ENCODE results near the gene IGFBP1. TPM values are rescaled to one million over a fixed set of nuclear protein-coding genes. Genes with fewer than 3 reads are reported as not detected.

Gene IGFBP1
- total and polyA plus RNA-seq, 2 of the 13 experiments (the other 11 are each of a cell fraction or from before 2014, with no cell fraction given), result 5.4 to 885 TPM

DNA sequence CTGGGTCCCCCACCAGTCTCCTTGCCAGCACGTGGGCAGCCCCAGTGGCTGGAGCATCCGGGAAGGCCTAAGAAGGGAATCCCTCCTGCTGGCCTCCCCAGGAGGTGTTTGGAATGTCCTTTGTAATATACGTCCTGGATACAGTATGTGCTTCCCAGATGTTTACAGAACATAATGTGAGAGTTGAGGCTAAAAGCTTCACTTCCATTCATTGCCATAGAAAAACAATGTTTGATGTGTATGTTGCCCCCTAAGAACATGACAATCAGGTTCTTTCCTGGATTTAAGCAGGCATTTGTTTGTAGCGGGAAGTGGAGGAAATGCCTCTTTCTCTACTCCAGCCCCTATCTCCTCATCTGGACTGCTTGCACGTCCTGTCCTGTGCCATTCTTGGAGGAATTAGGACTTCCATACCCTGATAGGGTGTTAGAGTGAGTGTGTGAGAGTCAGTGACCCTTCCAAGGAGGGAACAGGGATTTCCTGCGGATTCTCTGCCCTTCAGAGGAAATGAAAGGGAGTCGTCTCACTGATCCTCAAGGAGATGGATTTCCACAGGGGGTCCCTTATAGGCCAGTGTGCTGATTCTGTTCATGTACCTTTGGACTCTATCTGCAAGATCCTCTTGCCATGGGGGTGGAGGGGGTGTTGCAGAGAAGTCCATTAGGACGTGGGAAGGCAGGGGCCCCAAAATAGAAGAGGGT lies 1.2 kb downstream of the IGFBP1 start (continued):
- TF ChIP-seq, protein P1, sequence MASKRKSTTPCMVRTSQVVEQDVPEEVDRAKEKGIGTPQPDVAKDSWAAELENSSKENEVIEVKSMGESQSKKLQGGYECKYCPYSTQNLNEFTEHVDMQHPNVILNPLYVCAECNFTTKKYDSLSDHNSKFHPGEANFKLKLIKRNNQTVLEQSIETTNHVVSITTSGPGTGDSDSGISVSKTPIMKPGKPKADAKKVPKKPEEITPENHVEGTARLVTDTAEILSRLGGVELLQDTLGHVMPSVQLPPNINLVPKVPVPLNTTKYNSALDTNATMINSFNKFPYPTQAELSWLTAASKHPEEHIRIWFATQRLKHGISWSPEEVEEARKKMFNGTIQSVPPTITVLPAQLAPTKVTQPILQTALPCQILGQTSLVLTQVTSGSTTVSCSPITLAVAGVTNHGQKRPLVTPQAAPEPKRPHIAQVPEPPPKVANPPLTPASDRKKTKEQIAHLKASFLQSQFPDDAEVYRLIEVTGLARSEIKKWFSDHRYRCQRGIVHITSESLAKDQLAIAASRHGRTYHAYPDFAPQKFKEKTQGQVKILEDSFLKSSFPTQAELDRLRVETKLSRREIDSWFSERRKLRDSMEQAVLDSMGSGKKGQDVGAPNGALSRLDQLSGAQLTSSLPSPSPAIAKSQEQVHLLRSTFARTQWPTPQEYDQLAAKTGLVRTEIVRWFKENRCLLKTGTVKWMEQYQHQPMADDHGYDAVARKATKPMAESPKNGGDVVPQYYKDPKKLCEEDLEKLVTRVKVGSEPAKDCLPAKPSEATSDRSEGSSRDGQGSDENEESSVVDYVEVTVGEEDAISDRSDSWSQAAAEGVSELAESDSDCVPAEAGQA (IDR thresholded peaks at IDR 0.05; ENCODE audit: low read depth), result no peak
- TF ChIP-seq, protein P1 (CRISPR knock-in tag; IDR thresholded peaks at IDR 0.05; ENCODE audit: borderline replicate concordance), result no peak
- TF ChIP-seq, protein P2, sequence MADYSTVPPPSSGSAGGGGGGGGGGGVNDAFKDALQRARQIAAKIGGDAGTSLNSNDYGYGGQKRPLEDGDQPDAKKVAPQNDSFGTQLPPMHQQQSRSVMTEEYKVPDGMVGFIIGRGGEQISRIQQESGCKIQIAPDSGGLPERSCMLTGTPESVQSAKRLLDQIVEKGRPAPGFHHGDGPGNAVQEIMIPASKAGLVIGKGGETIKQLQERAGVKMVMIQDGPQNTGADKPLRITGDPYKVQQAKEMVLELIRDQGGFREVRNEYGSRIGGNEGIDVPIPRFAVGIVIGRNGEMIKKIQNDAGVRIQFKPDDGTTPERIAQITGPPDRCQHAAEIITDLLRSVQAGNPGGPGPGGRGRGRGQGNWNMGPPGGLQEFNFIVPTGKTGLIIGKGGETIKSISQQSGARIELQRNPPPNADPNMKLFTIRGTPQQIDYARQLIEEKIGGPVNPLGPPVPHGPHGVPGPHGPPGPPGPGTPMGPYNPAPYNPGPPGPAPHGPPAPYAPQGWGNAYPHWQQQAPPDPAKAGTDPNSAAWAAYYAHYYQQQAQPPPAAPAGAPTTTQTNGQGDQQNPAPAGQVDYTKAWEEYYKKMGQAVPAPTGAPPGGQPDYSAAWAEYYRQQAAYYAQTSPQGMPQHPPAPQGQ (CRISPR knock-in tag; IDR thresholded peaks at IDR 0.05; ENCODE audit: borderline replicate concordance), result peak; percentile 65; the same call in 1 of the 2 replicates
- peak; percentile 55; the same call in 1 of the 2 replicates for TF ChIP-seq ZNF431 (CRISPR knock-in tag; IDR thresholded peaks at IDR 0.05; ENCODE audit: borderline replicate concordance, low read depth)
- TF ChIP-seq, protein P3, sequence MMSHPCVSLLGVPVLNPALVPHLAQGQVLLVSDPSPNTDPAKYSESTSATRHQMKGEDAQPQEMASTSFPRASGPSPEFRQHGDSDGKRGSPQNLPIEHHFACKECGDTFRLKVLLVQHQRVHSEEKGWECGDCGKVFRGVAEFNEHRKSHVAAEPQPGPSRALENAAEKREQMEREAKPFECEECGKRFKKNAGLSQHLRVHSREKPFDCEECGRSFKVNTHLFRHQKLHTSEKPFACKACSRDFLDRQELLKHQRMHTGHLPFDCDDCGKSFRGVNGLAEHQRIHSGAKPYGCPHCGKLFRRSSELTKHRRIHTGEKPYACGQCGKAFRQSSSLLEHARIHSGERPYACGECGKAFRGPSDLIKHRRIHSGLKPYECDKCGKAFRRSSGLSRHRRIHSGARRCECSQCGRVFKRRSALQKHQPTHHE (CRISPR knock-in tag; IDR thresholded peaks at IDR 0.05; ENCODE audit: borderline replicate concordance), result peak; percentile 34; the same call in 1 of the 2 replicates
- TF ChIP-seq GATAD2A (CRISPR knock-in tag; IDR thresholded peaks at IDR 0.05), result peak; percentile 37; the same call in 1 of the 2 replicates
- peak; percentile 28 for TF ChIP-seq ZSCAN9 (CRISPR knock-in tag; IDR thresholded peaks at IDR 0.05; ENCODE audit: borderline replicate concordance)
- TF ChIP-seq SMAD3 (CRISPR knock-in tag; IDR thresholded peaks at IDR 0.05), result peak; percentile 47
- 0 out of 2 replicates have a peak, but pooled peaks have one; percentile 49 for TF ChIP-seq ZNF253 (CRISPR knock-in tag; IDR thresholded peaks at IDR 0.05; ENCODE audit: borderline replicate concordance)
- TF ChIP-seq MEF2D (CRISPR knock-in tag; IDR thresholded peaks at IDR 0.05), result peak; percentile 60; the same call in 1 of the 2 replicates
- peak in 1 of 2 experiments; percentile 1; a peak in 1 of 4 replicates for TF ChIP-seq EP300 (IDR thresholded peaks at IDR 0.05; ENCODE audit: low read depth in 2 of 2, low read length in 2 of 2)
- peak; percentile 11; the same call in 1 of the 2 replicates for TF ChIP-seq EP300 (CRISPR knock-in tag; IDR thresholded peaks at IDR 0.05; ENCODE audit: borderline replicate concordance)
- peak; percentile 82 for TF ChIP-seq RBFOX2 (IDR thresholded peaks at IDR 0.05; ENCODE audit: low read depth, low read length)

Data from HepG2 (cell line).